WTC11 (cell line): Measurements from ENCODE around the gene KSR1. TPM values are rescaled to one million over a fixed set of nuclear protein-coding genes. Genes with fewer than 3 reads are reported as not detected.

Experiments used
- ATAC-seq: fragments of 200-7000 bp; cut with Tn5 transposase; 2 replicates; pipeline ENCODE4 v1.10.0; 2021; ENCODE audit warnings: mild to moderate bottlenecking, moderate library complexity
- CTCF ChIA-PET: fragments of 300-600 bp; sonication (Branson Sonifier 250); formaldehyde crosslinking; loops from one replicate; lab custom pipeline; 2021; ENCODE audit warnings: antibody characterized with exemption; lab: Charles Lee
- POLR2A ChIA-PET: fragments of 350-600 bp; sonication (Branson Sonifier 250); formaldehyde crosslinking; loops from one replicate; lab custom pipeline; 2021; ENCODE audit warnings: antibody characterized with exemption; lab: Charles Lee
- DNase-seq: peaks from one replicate; pipeline ENCODE4 v3.0.0; 2021; ENCODE audit warnings: low spot score
- H3K27ac Mint-ChIP-seq: 2 replicates; pipeline ENCODE4 v1.8.0; 2021; ENCODE audit warnings: mixed read lengths
- H3K27me3 Mint-ChIP-seq: 2 replicates; pipeline ENCODE4 v1.8.0; 2021; ENCODE audit warnings: low read depth, mild to moderate bottlenecking, moderate library complexity, mixed read lengths
- H3K36me3 Mint-ChIP-seq: 2 replicates; pipeline ENCODE4 v1.8.0; 2021; ENCODE audit warnings: mixed read lengths
- H3K4me1 Mint-ChIP-seq: 2 replicates; pipeline ENCODE4 v1.8.0; 2022; ENCODE audit warnings: mixed read lengths
- H3K4me3 Mint-ChIP-seq: 2 replicates; pipeline ENCODE4 v1.8.0; 2021; ENCODE audit warnings: mild to moderate bottlenecking, moderate library complexity, mixed read lengths
- H3K9me3 Mint-ChIP-seq: 2 replicates; pipeline ENCODE4 v1.8.0; 2021; ENCODE audit warnings: mixed read lengths
- AFF4 ChIP-seq: sonication (generic); formaldehyde crosslinking; IDR thresholded peaks from 2 replicates; pipeline ENCODE4 v1.8.1; 2023; ENCODE audit warnings: mild to moderate bottlenecking, missing genetic modification reagents, borderline replicate concordance
- E2F1 ChIP-seq: sonication (generic); formaldehyde crosslinking; IDR thresholded peaks from 2 replicates; pipeline ENCODE4 v1.8.0; 2022; ENCODE audit warnings: mild to moderate bottlenecking, missing genetic modification reagents
- GABPB1 ChIP-seq: sonication (generic); formaldehyde crosslinking; IDR thresholded peaks from 2 replicates; pipeline ENCODE4 v1.8.1; 2023; ENCODE audit warnings: mild to moderate bottlenecking, missing genetic modification reagents
- HMGXB4 ChIP-seq: sonication (generic); formaldehyde crosslinking; IDR thresholded peaks from 2 replicates; pipeline ENCODE4 v1.8.1; 2023; ENCODE audit warnings: mild to moderate bottlenecking, moderate library complexity, missing genetic modification reagents
- JUN ChIP-seq: sonication (generic); formaldehyde crosslinking; IDR thresholded peaks from 2 replicates; pipeline ENCODE4 v1.8.0; 2023; ENCODE audit warnings: mild to moderate bottlenecking, missing genetic modification reagents
- OVOL2 ChIP-seq: fragments of 250-450 bp; sonication (Bioruptor Pico); IDR thresholded peaks from 2 replicates; pipeline ENCODE4 v1.9.0; 2021; ENCODE audit warnings: mild to moderate bottlenecking, borderline replicate concordance
- TEAD1 ChIP-seq: sonication (generic); formaldehyde crosslinking; IDR thresholded peaks from 2 replicates; pipeline ENCODE4 v1.8.0; 2022; ENCODE audit warnings: mild to moderate bottlenecking, missing genetic modification reagents
- TP53 ChIP-seq: sonication (generic); formaldehyde crosslinking; IDR thresholded peaks from 2 replicates; pipeline ENCODE4 v1.8.1; 2023; ENCODE audit warnings: mild to moderate bottlenecking, missing genetic modification reagents
- ZNF512 ChIP-seq: sonication (generic); formaldehyde crosslinking; IDR thresholded peaks from 2 replicates; pipeline ENCODE4 v1.8.1; 2022; ENCODE audit warnings: missing genetic modification reagents, borderline replicate concordance
- ZNF532 ChIP-seq: fragments of 250-450 bp; sonication (Bioruptor Pico); IDR thresholded peaks from 2 replicates; pipeline ENCODE4 v1.9.0; 2021; ENCODE audit warnings: mild to moderate bottlenecking, borderline replicate concordance
- total RNA-seq: library from RNA; stranded (reverse); gene quantifications from 3 replicates; pipeline ENCODE4 v1.2.3, GENCODE V29; 2021

Gene KSR1
- total RNA-seq, 1 experiment from 2014 or later: 45.5 TPM

GRCh38 chr17:27550974-27551505, 94.8 kb downstream of the KSR1 start (continued):
- TF ChIP-seq ZNF532 (CRISPR knock-in tag) (no peak), TEAD1 (CRISPR knock-in tag) (no peak), ZNF512 (CRISPR knock-in tag) (no peak), E2F1 (CRISPR knock-in tag) (no peak), HMGXB4 (no peak), TP53 (CRISPR knock-in tag) (no peak)

GRCh38 chr17:27551701-27552248, 95.5 kb downstream of the KSR1 start:
- DNase-seq (no peak), ATAC-seq (0 out of 2 replicates have a peak, but pooled peaks have one; percentile 30)
- H3K4me3 Mint-ChIP-seq: no peak overlapping the region
- H3K4me1 Mint-ChIP-seq: peaks cover 14% of the 10 kb centered on the region
- TF ChIP-seq AFF4 (CRISPR knock-in tag) (no peak), JUN (CRISPR knock-in tag) (no peak), OVOL2 (CRISPR knock-in tag) (no peak), GABPB1 (peak; percentile 33; the same call in 1 of the 2 replicates)
- ChIA-PET CTCF (no interaction called here), POLR2A (no interaction called here)
- no peaks in the 10 kb centered on the region for H3K27me3 Mint-ChIP-seq
- H3K9me3 Mint-ChIP-seq: peaks cover 9% of the 10 kb centered on the region; the same call in 1 of the 2 replicates
- peak overlapping the region; percentile 48; the same call in 1 of the 2 replicates for H3K27ac Mint-ChIP-seq
- peaks cover 18% of the 10 kb centered on the region for H3K36me3 Mint-ChIP-seq
